Skeletal muscle cell (primary cell): ENCODE data around the gene PCBP2.
"Not testable (repeated sequence)": the region's sequence is repeated elsewhere in the genome, so short reads cannot be mapped to it uniquely, and the experiment has no call there.

Source experiments
- DNase-seq: peaks from one replicate; pipeline ENCODE4 v3.0.0-alpha.2; 2010; ENCODE audit warnings: low read depth
- H3K4me3 ChIP-seq: 2 replicates; pipeline ENCODE4 v1.5.1; 2011; ENCODE audit warnings: low read depth, mild to moderate bottlenecking, control low read depth, low read length, moderate library complexity

PCBP2 gene

DNA sequence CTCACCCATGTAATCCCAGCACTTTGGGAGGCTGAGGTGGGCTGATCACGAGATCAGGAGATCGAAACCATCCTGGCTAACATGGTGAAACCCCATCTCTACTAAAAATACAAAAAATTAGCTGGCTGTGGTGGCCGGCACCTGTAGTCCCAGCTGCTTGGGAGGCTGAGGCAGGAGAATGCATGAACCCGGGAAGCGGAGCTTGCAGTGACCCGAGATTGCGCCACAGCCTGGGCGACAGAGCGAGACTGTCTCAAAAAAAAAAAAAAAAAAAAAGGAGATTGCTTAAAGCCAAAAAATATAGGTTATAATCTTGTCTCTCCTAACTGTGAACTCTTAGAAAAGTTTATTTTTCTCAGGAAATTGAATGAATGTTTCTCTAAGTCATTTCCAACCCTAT lies 16.6 kb upstream of the PCBP2 start:
- not testable (repeated sequence) for DNase-seq, H3K4me3 ChIP-seq

DNA sequence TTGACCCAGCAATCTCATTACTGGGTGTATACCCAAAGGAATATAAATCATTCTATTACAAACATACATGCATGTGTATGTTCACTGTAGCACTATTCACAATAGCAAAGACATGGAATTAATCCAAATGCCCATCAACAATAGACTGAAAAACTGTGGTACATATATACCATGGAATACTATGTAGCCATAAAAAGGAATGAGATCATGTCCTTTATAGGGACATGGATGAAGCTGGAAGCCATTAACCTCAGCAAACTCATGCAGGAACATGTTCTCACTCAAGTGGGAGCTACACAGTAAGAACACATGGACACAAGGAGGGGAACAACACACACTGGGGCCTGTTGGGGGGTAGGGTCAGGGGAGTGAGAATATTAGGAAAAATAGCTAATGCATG lies 12.3 kb upstream of the PCBP2 start:
- H3K4me3 ChIP-seq, DNase-seq: not testable (repeated sequence)

DNA sequence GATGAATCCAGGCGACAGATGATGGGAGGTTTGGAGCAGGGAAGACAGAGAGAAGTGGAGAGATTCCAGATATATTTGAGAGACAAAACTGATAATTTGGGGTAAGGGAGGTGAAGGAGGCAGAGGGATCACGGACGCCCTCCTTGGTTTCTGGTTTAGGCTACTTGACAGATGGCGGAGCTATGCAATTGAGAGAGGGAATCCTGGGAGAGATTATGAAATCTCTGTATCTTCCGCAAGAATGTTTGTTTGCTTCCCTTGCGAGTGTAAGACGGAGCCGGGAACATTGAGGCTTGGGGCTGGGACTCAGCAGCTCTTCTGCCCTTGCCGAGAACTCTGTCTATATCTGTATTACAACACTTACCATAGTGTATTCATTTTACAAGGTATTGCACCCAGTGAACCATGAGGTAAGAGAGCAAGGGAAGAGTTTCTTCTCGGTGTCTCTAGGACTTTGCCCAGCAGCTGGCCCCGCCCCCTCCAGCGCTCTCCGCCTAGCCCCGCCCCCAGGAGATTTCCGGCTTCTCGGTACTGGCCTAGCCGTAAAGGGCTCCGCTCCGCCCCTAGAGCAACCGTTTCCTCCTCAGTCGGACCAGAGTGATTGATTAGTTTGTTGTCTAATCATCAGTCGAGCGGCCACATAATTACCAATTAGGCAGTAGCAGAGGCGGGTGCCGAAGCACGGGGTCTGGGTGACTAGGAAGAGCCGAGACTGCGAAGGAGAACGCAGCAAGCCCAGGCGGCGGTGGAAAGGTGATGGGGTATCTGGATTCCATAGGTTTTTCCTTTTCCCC lies 10.7 kb upstream of the PCBP2 start, which contains the start of gene PRR13:
PRR13 (plus strand) TSS at position 695 of the 794 bp plus-strand sequence. CDS start 981 bp downstream, outside the sequence.
- DNase-seq: peak; percentile 98
- H3K4me3 ChIP-seq: peak within 1 kb of the TSS; percentile 56

DNA sequence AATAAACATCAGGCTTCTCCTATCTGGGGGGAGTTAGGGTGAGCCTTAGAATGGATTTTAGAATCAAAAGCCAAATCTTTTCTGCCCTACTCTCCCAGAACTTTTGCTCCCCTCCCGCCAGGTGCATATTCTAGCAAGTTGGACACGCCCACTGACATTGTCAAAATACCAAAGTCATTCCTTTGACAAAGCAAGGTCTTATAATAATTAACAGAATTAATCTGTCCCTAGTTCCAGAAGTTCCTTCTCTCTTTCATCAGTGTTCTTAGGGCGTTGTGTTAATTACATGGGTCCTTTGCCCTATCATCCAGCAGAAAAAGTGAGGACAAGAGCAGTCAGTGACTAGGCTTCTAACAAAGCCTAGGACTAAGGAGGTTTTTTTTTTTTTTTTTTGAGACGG lies 7.9 kb upstream of the PCBP2 start:
- DNase-seq: no peak
- H3K4me3 ChIP-seq: no peak overlapping the region

DNA sequence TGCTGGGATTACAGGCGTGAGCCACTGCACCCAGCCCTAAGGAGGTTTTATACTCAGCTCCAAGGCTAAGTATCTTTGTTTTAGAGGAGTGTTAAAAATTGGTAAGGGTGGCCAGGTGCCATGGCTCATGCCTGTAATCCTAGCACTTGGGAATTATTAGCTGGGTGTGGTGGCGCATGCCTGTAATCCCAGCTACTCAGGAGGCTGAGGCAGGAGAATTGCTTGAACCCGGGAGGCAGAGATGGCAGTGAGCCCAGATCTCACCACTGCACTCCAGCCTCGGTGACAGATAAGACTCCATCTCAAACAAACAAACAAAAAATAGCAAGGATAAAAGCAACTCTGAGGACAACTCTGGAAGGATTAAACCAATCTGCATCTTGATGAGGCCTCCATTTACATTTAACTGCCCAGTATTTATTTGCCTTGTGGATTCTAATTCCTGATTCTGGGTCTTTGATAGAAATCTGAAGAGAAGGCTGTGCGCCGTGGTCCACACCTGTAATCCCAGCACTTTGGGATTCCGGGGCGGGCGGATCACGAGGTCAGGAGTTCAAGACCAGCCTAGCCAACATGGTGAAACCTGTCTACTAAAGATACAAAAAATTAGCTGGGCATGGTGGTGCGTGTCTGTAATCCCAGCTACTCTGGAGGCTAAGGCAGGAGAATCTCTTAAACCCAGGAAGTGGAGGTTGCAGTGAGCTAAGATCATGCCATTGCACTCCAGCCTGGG lies 7.1 kb upstream of the PCBP2 start:
- DNase-seq, H3K4me3 ChIP-seq: not testable (repeated sequence)

DNA sequence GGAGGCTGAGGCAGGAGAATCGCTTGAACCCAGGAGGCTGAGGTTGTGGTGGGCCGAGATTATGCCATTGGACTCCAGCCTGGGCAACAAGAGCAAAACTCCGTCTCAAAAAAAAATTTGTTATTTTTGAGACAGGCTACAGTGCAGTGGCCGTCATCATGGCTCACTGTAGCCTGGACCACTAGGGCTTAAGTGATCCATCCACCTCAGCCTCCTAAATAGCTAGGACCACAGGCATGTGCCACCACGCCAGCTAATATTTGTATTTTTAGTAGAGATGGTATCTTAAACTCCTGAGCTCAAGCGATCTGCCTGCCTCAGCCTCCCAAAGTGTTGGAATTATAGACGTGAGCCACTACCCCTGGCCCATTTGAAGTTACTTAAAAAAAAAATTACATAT lies 966 bp upstream of the PCBP2 start:
- no peak overlapping the region for H3K4me3 ChIP-seq
- DNase-seq: no peak

DNA sequence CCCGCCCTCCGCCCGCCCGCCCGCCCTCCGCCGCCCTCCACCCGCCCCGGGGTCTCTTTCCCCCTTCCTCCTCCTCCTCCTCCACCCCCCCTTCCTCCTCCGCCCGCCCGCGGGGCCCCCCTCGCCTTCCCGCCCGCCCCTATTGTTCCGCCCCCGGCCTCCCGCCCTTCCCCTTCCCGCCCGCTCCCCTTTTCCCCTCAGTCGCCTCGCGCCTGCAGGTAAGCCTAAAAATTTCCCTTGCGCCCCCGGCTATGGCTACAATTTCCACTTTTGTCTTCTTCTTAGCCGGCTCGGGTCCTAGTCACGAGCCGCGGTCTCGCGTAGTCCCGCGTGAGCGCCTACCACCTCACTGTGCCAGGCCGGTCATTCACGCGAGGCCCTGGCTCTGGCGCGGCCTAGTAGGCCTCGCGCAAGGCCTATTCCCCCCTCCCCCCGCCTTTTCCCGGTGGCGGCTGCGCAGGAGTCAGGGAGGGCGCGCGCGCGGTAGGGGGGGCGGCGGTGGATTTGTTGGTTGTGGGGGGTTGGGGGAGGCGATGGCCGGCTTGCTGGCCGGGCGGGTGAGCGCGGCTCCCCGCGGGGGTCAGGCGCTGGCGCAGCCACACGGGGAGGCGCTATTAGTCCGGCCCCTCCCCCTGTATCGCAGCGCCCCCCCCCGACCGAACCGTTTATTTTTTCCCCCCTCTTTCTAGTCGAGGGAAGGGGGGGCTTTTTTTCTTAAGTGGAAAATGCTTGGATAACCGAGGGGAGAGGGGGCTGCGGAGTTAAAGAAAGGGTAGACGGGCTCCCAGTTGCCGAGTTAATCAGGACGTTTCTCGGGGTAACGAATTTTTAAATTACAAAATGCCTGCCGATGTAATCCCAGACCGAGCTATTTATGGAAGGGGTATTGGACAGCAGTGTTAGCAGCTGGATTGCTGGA lies 516 bp downstream of the PCBP2 start:
- DNase-seq: peak; percentile 49
- H3K4me3 ChIP-seq: peak overlapping the region; percentile 89

DNA sequence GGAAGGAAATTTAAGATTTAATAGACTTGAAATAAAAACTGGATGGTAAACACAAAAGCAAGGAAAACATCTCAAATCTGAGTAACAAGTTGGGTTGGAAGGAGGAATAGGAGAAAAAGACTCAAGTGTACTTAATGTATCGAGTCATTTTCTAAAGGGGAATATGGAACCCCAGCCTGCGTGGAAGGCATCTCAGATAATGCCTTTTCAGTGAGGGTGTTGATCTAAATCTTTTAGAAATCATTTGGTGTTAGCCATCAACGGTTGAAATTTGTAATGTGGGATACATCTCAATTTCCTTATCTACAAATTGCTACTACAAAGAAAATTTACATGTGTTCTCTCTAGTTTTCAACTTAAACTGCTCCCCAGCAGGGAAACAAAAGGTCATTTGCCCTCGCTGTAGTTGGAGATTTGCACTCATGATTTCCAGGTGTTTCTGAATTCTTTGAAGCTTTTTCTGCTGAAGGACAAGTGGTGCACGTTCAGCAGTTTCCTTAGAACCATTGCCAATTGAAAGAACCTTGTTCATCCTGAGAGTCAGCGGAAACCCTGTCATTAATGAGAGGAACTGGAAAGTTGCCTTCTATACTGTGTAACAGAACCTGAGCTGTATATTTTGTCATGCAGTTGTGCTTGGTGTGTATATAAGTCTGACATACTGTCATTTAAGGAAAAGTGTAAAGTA lies 2.2 kb downstream of the PCBP2 start:
- H3K4me3 ChIP-seq: peak overlapping the region; percentile 89
- no peak for DNase-seq

DNA sequence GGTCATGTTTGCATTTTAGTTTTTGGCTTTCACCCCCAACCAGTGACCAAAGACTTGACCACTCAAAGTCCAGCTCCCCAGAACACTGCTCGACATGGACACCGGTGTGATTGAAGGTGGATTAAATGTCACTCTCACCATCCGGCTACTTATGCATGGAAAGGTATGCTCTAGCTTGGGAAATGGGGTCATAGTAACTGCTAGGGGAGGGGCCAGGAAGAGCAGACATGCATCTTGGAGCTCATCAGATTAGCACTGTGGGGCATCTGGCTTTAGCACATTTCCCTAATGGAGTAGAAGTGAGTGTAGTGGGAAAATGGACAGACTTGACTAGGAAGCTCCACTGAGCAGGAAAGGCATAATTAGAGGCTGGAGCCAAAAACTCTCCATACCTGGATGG lies 2.8 kb downstream of the PCBP2 start:
- DNase-seq: no peak
- no peak overlapping the region for H3K4me3 ChIP-seq

DNA sequence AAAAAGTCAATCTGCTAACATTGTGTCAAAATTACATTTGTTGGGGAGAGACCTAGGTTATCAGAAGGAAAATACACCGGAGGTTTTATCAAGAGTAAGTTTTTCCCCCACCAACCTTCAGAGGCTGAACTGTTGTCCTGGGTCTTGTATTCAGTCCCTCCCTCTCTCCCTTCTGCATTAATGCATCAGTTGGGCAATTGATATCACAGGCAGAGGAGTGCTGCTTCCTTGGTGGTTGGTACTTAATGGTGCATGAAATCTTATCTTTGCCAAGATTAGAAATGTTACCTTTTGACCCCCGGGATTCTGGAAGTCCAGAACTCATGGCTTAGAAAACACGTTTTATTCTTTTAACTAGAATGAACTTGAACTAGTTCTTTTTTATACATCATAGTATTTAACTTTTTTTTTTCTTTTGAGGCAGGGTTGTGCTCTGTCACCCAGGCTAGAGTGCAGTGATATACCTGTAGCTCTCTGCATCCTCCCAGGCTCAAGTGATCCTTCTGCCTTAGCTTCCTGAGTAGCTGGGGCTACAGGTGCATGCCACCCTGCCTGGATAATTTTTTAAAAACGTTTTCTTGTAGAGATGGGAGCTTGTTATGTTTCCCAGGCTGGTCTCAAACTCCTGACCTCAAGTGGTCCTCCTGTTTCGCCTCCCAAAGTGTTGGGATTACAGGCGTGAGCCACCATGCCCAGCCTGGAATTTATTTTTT lies 4.9 kb downstream of the PCBP2 start:
- no peak for DNase-seq
- no peak overlapping the region for H3K4me3 ChIP-seq

DNA sequence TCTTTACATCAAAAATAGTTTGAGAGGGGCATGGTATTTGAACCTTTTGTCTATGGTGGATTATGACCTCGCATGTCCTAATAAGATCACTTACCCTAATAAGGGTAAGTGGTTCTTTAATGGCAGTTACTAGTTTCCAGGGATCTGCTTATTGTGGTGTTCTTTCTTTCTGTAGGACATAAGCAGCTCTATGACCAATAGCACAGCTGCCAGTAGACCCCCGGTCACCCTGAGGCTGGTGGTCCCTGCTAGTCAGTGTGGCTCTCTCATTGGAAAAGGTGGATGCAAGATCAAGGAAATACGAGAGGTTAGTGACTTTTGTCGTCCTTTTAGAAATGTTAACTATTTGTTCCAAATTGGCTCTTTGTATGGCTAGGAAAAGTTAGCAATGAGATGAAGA lies 7.2 kb downstream of the PCBP2 start:
- no peak overlapping the region for H3K4me3 ChIP-seq
- no peak for DNase-seq

DNA sequence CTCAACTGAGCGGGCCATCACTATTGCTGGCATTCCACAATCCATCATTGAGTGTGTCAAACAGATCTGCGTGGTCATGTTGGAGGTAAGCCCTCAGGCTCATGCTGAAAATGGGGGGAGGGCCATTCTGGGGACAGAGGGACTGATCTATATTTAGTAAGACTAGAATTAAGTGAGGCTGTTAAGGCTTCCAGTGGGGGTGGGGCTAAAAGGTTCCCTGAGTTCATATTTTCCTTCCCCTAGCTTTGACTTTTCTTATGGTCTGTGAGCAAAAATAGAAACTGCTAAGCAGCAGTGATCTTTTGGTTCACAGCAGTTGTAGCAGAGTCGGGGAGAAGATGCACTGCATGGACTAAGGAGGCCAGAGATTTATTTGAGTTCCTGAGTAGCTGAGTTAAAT lies 9.2 kb downstream of the PCBP2 start:
- no peak for DNase-seq

DNA sequence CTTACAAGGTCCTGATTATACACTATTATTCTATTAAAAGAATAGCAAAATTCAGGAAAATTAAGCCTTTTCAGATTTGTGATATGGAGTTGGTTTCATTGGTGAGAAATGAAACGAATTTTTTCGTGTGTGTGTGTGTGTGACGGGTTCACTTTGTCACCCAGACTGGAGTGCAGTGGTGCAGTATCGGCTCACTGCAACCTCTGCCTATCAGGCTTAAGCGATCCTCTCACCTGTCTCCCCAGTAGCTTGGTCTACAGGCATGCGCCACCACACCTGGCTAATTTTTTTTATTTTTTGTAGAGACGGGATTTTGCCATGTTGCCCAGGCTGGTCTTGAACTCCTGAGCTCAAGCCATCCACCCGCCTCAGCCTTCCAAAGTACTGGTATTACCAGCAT lies 9.7 kb downstream of the PCBP2 start:
- no peak overlapping the region for H3K4me3 ChIP-seq

More for the DNA sequence above, 9.2 kb downstream of the PCBP2 start:
- H3K4me3 ChIP-seq: no peak overlapping the region

DNA sequence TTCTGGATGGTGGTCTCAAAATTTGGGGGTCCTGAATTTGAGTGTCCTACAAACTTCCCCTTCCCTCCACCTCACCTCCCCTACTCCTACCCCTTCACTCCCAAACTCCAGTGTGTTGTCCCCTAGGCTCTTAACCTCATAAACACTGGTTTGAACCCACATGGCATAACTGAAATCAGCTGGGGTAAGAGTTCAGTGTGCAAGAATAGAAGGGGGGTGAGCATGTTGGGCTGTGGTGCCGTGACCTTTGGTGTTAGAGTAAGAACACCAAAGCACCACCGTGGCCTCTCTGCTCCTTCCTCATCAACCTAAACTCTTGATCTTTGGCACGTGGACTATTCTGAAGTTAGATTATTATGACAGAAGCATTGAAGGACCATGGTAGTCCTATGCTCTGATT lies 11.0 kb downstream of the PCBP2 start:
- no peak for DNase-seq
- H3K4me3 ChIP-seq: no peak overlapping the region

More for the DNA sequence above, 9.7 kb downstream of the PCBP2 start:
- DNase-seq: no peak

DNA sequence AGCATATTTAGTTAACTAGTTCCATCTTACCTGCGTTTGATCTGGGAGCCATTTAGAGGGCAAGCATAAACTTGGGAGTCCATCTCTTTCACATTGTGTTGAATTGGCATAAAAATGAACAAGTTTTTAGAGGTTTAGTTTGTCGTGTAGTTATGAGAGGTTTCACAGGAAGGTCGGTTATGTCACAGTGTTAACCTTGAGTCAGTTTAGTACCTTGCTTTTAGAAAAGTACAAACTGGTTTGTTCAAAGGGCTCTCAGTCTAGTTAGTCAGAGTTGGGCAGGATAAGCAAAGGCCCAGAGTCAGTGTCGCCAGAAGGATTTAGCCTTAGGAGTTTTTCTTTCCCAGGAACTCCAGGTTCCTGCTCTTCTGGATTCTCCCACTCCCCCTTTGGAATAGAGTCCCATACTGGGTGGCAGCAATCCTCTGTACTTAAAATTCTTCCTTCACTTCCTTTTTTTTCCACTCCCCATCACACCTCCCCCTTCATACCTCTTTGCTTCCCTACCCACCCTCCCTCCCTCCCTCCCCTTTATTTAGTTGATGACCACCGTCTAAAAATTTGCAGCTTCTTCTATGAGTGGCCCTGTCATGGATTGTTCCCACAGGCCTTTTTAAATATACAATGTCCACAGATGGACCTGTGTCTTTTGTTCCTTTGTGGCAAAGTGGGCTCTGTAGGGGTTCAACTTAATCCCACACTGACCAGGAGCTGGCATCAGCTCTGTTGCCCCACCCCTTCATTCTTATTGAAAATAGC lies 12.1 kb downstream of the PCBP2 start:
- H3K4me3 ChIP-seq: no peak overlapping the region
- no peak for DNase-seq

DNA sequence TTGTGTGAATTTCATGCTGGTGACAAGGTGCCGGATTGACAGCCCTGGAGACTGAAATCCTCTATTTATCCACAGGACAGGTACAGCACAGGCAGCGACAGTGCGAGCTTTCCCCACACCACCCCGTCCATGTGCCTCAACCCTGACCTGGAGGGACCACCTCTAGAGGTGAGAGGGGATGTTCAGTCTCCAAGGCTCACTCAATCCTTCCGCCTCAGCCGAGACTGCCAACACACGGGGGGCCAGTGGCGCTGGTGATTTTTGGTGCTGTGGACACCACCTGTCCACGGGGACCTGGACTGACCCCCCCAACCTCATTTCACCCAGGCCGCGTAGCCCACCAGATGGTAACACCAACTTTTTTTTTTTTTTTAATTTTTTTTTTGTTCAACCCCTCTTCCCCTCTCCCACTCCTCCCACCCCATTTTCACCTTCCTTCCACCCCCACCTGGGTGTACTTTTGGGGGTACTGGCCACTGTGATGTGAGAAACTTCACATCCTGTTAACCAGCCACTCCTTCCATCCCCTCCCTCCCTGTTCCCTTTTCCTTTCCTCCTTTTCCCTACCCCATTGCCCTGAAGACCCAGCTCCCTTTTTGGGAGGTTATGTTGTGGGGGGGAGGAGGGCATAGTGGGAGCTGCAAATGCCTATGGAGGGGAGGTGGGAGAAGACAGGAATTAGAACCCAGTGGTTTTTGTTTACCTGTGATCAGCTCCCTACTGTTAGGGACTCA lies 12.9 kb downstream of the PCBP2 start:
- DNase-seq: no peak
- H3K4me3 ChIP-seq: no peak overlapping the region

DNA sequence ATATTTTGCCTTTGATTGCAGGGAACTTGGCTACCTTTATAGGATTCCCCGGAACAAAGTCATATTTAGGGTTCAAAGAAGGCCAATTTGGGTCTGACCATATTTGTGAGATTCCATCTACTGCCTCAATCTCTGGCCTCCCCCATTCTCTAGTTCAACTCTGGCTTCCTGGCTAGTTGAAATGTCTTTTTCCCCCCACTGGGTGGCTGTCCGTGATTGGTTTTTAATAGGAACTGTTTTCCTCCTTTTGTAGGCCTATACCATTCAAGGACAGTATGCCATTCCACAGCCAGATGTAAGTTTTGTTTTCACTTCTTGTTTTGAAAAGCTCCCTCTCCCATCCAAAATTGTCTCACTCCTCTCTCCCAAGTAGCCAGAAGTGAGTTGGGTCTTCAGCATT lies 13.8 kb downstream of the PCBP2 start:
- no peak for DNase-seq
- H3K4me3 ChIP-seq: no peak overlapping the region
